Thyroid gland (tissue), 4 donors: ENCODE data around the gene GNAT2.

Experiments used
- CTCF ChIP-seq, 6 experiments: fragments of 200-600 bp in 3 of 6; fragments of 450-650 bp in 3 of 6; sonication (generic) in 3 of 6; IDR thresholded peaks; one replicate each; pipeline ENCODE4 v1.5.1; 2016 to 2019; ENCODE audit warnings: antibody characterized with exemption in 6 of 6, mild to moderate bottlenecking in 2 of 6, inconsistent platforms in 1 of 6, moderate library complexity in 1 of 6
- POLR2A ChIP-seq, 2 donors: fragments of 450-650 bp; IDR thresholded peaks; one replicate each; pipeline ENCODE4 v1.6.1; 2017; ENCODE audit warnings: antibody characterized with exemption in 2 of 2, mild to moderate bottlenecking in 2 of 2, moderate library complexity in 1 of 2

GRCh38 chr1:109636201-109636952, 17.0 kb upstream of the GNAT2 start:
- TF ChIP-seq CTCF (IDR thresholded peaks at IDR 0.05) (no peak), POLR2A (IDR thresholded peaks at IDR 0.05) (no peak)
